ENCODE data around the gene LYG2.
"Not testable (repeated sequence)": the region's sequence is repeated elsewhere in the genome, so short reads cannot be mapped to it uniquely, and the experiment has no call there.

Gene LYG2

GRCh38 chr2:99278793-99279291 is 23.4 kb upstream of the LYG2 start:
- in situ Hi-C loops (cut with HindIII; ENCODE audit: low pct_ligation_motif_present, low sequenced_read_pairs) = no loop called here
- Histone ChIP-seq H3K36me3 (replicated peaks) (no peaks in the 10 kb centered on the region), H3K27me3 (replicated peaks) (no peaks in the 10 kb centered on the region), H3K4me3 (ENCODE audit: low read depth, low read length) (peak overlapping the region; percentile 15), H3K27ac (no peak overlapping the region)
- TF ChIP-seq CTCF (IDR thresholded peaks at IDR 0.05; ENCODE audit: low read depth, low read length, missing control alignments) = no peak
- DNase-seq = peak; percentile 71

- H3K27ac ChIP-seq; in situ Hi-C loops (cut with HindIII; ENCODE audit: low pct_ligation_motif_present, low sequenced_read_pairs); H3K4me3 ChIP-seq (ENCODE audit: low read depth, low read length): not testable (repeated sequence)
These were observed 22.8 kb upstream of the LYG2 start for GRCh38 chr2:99278195-99278765.

GRCh38 chr2:99275882-99276281 is 20.4 kb upstream of the LYG2 start:
- in situ Hi-C loops (cut with HindIII; ENCODE audit: low pct_ligation_motif_present, low sequenced_read_pairs) = no loop called here

More at GRCh38 chr2:99278195-99278765, 22.8 kb upstream of the LYG2 start:
- not testable (repeated sequence) for H3K36me3 ChIP-seq (replicated peaks); H3K27me3 ChIP-seq (replicated peaks); DNase-seq

GRCh38 chr2:99261242-99261641 is 5.8 kb upstream of the LYG2 start:
- Histone ChIP-seq H3K27me3 (replicated peaks) (no peaks in the 10 kb centered on the region), H3K27ac (no peak overlapping the region), H3K36me3 (replicated peaks) (no peaks in the 10 kb centered on the region), H3K4me3 (ENCODE audit: low read depth, low read length) (no peak overlapping the region)
- in situ Hi-C loops (cut with HindIII; ENCODE audit: low pct_ligation_motif_present, low sequenced_read_pairs) = no loop called here
- DNase-seq = no peak
- no peak for TF ChIP-seq CTCF (IDR thresholded peaks at IDR 0.05; ENCODE audit: low read depth, low read length, missing control alignments)

More at GRCh38 chr2:99275882-99276281, 20.4 kb upstream of the LYG2 start:
- H3K27me3 ChIP-seq (replicated peaks) = no peaks in the 10 kb centered on the region
- no peak for TF ChIP-seq CTCF (IDR thresholded peaks at IDR 0.05; ENCODE audit: low read depth, low read length, missing control alignments)
- DNase-seq = no peak
- no peak overlapping the region for H3K27ac ChIP-seq
- no peaks in the 10 kb centered on the region for H3K36me3 ChIP-seq (replicated peaks)
- H3K4me3 ChIP-seq (ENCODE audit: low read depth, low read length) = no peak overlapping the region

GRCh38 chr2:99260184-99260583 is 4.7 kb upstream of the LYG2 start:
- in situ Hi-C loops (cut with HindIII; ENCODE audit: low pct_ligation_motif_present, low sequenced_read_pairs) = no loop called here
- Histone ChIP-seq H3K27me3 (replicated peaks) (no peaks in the 10 kb centered on the region), H3K36me3 (replicated peaks) (no peaks in the 10 kb centered on the region), H3K4me3 (ENCODE audit: low read depth, low read length) (no peak overlapping the region), H3K27ac (no peak overlapping the region)
- DNase-seq = no peak
- no peak for TF ChIP-seq CTCF (IDR thresholded peaks at IDR 0.05; ENCODE audit: low read depth, low read length, missing control alignments)

GRCh38 chr2:99259465-99259864 is 4.0 kb upstream of the LYG2 start:
- no peak for DNase-seq
- TF ChIP-seq CTCF (IDR thresholded peaks at IDR 0.05; ENCODE audit: low read depth, low read length, missing control alignments) = no peak
- H3K36me3 ChIP-seq (replicated peaks) = no peaks in the 10 kb centered on the region
- H3K27ac ChIP-seq = no peak overlapping the region
- no peaks in the 10 kb centered on the region for H3K27me3 ChIP-seq (replicated peaks)
- no peak overlapping the region for H3K4me3 ChIP-seq (ENCODE audit: low read depth, low read length)
- in situ Hi-C loops (cut with HindIII; ENCODE audit: low pct_ligation_motif_present, low sequenced_read_pairs) = no loop called here

Measured in brain microvascular endothelial cell (primary cell).